GM18907 (cell line): ENCODE measurements around the gene ABCC6.
"Not testable (repeated sequence)": the region's sequence is repeated elsewhere in the genome, so short reads cannot be mapped to it uniquely, and the experiment has no call there.

Experiments used
- ATAC-seq: cut with Tn5 transposase; IDR thresholded peaks from one replicate; pipeline ENCODE4 v1.9.1; 2021; ENCODE audit warnings: mild to moderate bottlenecking, moderate library complexity; ENCODE audit not compliant: unreplicated experiment

Gene ABCC6

GRCh38 chr16:16162591-16162990 lies 60.7 kb downstream of the ABCC6 start:
- no peak for ATAC-seq

- not testable (repeated sequence) for ATAC-seq
These were observed 61.5 kb downstream of the ABCC6 start for GRCh38 chr16:16161840-16162239.

- no peak for ATAC-seq
These were observed 62.0 kb downstream of the ABCC6 start for GRCh38 chr16:16161319-16161718.

- ATAC-seq: no peak
These were observed 63.6 kb downstream of the ABCC6 start for GRCh38 chr16:16159662-16160061.

- ATAC-seq: no peak
These were observed 64.4 kb downstream of the ABCC6 start for GRCh38 chr16:16158741-16159374.

GRCh38 chr16:16158082-16158658 lies 65.1 kb downstream of the ABCC6 start:
- no peak for ATAC-seq

GRCh38 chr16:16157166-16157565 lies 66.1 kb downstream of the ABCC6 start:
- ATAC-seq: no peak

GRCh38 chr16:16155234-16155633 lies 68.1 kb downstream of the ABCC6 start:
- ATAC-seq: no peak

GRCh38 chr16:16154281-16154951 lies 68.9 kb downstream of the ABCC6 start:
- ATAC-seq: no peak

- not testable (repeated sequence) for ATAC-seq
These were observed 70.3 kb downstream of the ABCC6 start for GRCh38 chr16:16153000-16153399.

- no peak for ATAC-seq
These were observed 72.0 kb downstream of the ABCC6 start for GRCh38 chr16:16151315-16151714.

- ATAC-seq: no peak
These were observed 72.5 kb downstream of the ABCC6 start for GRCh38 chr16:16150878-16151152.

GRCh38 chr16:16150117-16150877 lies 73.0 kb downstream of the ABCC6 start:
- no peak for ATAC-seq

- no peak for ATAC-seq
These were observed 73.6 kb downstream of the ABCC6 start for GRCh38 chr16:16149710-16150116.

- no peak for ATAC-seq
These were observed 74.5 kb downstream of the ABCC6 start for GRCh38 chr16:16148755-16149154.

GRCh38 chr16:16148000-16148599 lies 75.2 kb downstream of the ABCC6 start:
- not testable (repeated sequence) for ATAC-seq

- ATAC-seq: no peak
These were observed 75.8 kb downstream of the ABCC6 start for GRCh38 chr16:16147316-16147999.

- ATAC-seq: no peak
These were observed 76.6 kb downstream of the ABCC6 start for GRCh38 chr16:16146380-16147315.

- no peak for ATAC-seq
These were observed 78.0 kb downstream of the ABCC6 start for GRCh38 chr16:16145286-16145685.

GRCh38 chr16:16144416-16144815 lies 78.9 kb downstream of the ABCC6 start:
- ATAC-seq: no peak
